Progenitor cell of endocrine pancreas (in vitro differentiated cells): ENCODE data around the gene HPS5. TPM values are rescaled to one million over a fixed set of nuclear protein-coding genes. Genes with fewer than 3 reads are reported as not detected.
"Not testable (repeated sequence)": the region's sequence is repeated elsewhere in the genome, so short reads cannot be mapped to it uniquely, and the experiment has no call there.

ENCODE experiments used
- DNase-seq: peaks from one replicate; pipeline ENCODE4 v3.0.0; 2021; ENCODE audit warnings: low spot score; ENCODE audit not compliant: unreplicated experiment
- H3K27ac Mint-ChIP-seq: 2 replicates; pipeline ENCODE4 v1.8.0; 2021; ENCODE audit warnings: mild to moderate bottlenecking, moderate library complexity, mixed read lengths
- H3K27me3 Mint-ChIP-seq: 2 replicates; pipeline ENCODE4 v1.8.0; 2021; ENCODE audit warnings: mixed read lengths
- H3K36me3 Mint-ChIP-seq: 2 replicates; pipeline ENCODE4 v1.8.0; 2022; ENCODE audit warnings: mixed read lengths; ENCODE audit not compliant: insufficient read depth
- H3K4me1 Mint-ChIP-seq: 2 replicates; pipeline ENCODE4 v1.8.0; 2021; ENCODE audit warnings: low read depth, mixed read lengths
- H3K4me3 Mint-ChIP-seq: 2 replicates; pipeline ENCODE4 v1.8.0; 2021; ENCODE audit warnings: low read depth, mild to moderate bottlenecking, moderate library complexity, mixed read lengths
- H3K9me3 Mint-ChIP-seq: 2 replicates; pipeline ENCODE4 v1.8.0; 2021; ENCODE audit warnings: low read depth, mixed read lengths
- total RNA-seq: library from RNA; stranded (reverse); gene quantifications from 2 replicates; pipeline ENCODE4 v1.2.1, GENCODE V29; 2021
- TF ChIP-seq, protein P1 (sequence below): fragments of 200-600 bp; sonication (generic); IDR thresholded peaks from one replicate; pipeline ENCODE4 v1.5.0; 2021; ENCODE audit warnings: antibody characterized with exemption, mild to moderate bottlenecking; ENCODE audit not compliant: unreplicated experiment

HPS5 gene
- total RNA-seq, 1 donor from 2014 or later = 17.6 TPM

DNA sequence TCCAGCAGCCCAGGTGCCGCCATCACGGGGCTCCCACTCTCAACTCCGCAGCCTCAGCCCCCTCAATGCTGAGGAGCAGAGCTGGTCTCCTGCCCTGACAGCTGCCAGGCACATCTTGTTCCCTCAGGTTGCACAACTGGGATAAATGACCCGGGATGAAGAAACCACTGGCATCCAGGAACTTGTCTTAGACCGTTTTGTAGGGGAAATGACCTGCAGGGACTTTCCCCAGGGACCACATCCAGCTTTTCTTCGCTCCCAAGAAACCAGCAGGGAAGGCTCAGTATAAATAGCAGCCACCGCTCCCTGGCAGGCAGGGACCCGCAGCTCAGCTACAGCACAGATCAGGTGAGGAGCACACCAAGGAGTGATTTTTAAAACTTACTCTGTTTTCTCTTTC, 56.0 kb downstream of the HPS5 start, which contains the start of gene SAA1:
SAA1 (plus strand) TSS at position 316 of the 400 bp plus-strand sequence. CDS start 624 bp downstream, outside the sequence.
- no peak within 1 kb of the TSS for H3K27ac Mint-ChIP-seq
- peaks cover 3% of the 10 kb centered on the region for H3K27me3 Mint-ChIP-seq
- H3K4me3 Mint-ChIP-seq = no peak within 1 kb of the TSS
- H3K9me3 Mint-ChIP-seq = no peaks in the 10 kb centered on the region
- H3K36me3 Mint-ChIP-seq = no peaks in the 10 kb centered on the region
- peaks cover 3% of the 10 kb centered on the region for H3K4me1 Mint-ChIP-seq
- TF ChIP-seq, protein P1, sequence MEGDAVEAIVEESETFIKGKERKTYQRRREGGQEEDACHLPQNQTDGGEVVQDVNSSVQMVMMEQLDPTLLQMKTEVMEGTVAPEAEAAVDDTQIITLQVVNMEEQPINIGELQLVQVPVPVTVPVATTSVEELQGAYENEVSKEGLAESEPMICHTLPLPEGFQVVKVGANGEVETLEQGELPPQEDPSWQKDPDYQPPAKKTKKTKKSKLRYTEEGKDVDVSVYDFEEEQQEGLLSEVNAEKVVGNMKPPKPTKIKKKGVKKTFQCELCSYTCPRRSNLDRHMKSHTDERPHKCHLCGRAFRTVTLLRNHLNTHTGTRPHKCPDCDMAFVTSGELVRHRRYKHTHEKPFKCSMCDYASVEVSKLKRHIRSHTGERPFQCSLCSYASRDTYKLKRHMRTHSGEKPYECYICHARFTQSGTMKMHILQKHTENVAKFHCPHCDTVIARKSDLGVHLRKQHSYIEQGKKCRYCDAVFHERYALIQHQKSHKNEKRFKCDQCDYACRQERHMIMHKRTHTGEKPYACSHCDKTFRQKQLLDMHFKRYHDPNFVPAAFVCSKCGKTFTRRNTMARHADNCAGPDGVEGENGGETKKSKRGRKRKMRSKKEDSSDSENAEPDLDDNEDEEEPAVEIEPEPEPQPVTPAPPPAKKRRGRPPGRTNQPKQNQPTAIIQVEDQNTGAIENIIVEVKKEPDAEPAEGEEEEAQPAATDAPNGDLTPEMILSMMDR = no peak
- DNase-seq = no peak

- Mint-ChIP-seq H3K27ac (no peak overlapping the region), H3K4me3 (no peak overlapping the region)
Measured at GRCh38 chr11:18264677-18265555, 57.0 kb downstream of the HPS5 start.

GRCh38 chr11:18264035-18264434, 57.9 kb downstream of the HPS5 start:
- Mint-ChIP-seq H3K27ac (no peak overlapping the region), H3K27me3 (peaks cover 3% of the 10 kb centered on the region), H3K4me1 (peaks cover 3% of the 10 kb centered on the region), H3K36me3 (no peaks in the 10 kb centered on the region), H3K9me3 (no peaks in the 10 kb centered on the region), H3K4me3 (no peak overlapping the region)
- TF ChIP-seq, protein P1 = no peak
- no peak for DNase-seq

More at GRCh38 chr11:18264677-18265555, 57.0 kb downstream of the HPS5 start:
- TF ChIP-seq, protein P1 = no peak
- no peak for DNase-seq
- Mint-ChIP-seq H3K27me3 (peaks cover 3% of the 10 kb centered on the region), H3K36me3 (no peaks in the 10 kb centered on the region), H3K9me3 (no peaks in the 10 kb centered on the region), H3K4me1 (peaks cover 3% of the 10 kb centered on the region)

- not testable (repeated sequence) for H3K36me3 Mint-ChIP-seq, H3K4me1 Mint-ChIP-seq, H3K4me3 Mint-ChIP-seq, H3K9me3 Mint-ChIP-seq, H3K27ac Mint-ChIP-seq, H3K27me3 Mint-ChIP-seq, DNase-seq
Measured at GRCh38 chr11:18262681-18263350, 59.1 kb downstream of the HPS5 start.

- no peak overlapping the region for H3K4me3 Mint-ChIP-seq
- peaks cover 3% of the 10 kb centered on the region for H3K4me1 Mint-ChIP-seq
- peaks cover 4% of the 10 kb centered on the region for H3K27me3 Mint-ChIP-seq
- no peak for DNase-seq
- no peak overlapping the region for H3K27ac Mint-ChIP-seq
- no peaks in the 10 kb centered on the region for H3K36me3 Mint-ChIP-seq
- H3K9me3 Mint-ChIP-seq = no peaks in the 10 kb centered on the region
- TF ChIP-seq, protein P1 = no peak
Measured at GRCh38 chr11:18261721-18262120, 60.2 kb downstream of the HPS5 start.
